K562 (cell line): Measurements from ENCODE around the gene KISS1R.

Experiments used
- KLF10 ChIP-seq: fragments of 250-450 bp; sonication (Bioruptor Pico); IDR thresholded peaks from 2 replicates; pipeline ENCODE4 v1.6.1; 2021; ENCODE audit warnings: matching md5 sums
- MIER1 ChIP-seq: fragments of 450-650 bp; IDR thresholded peaks from 2 replicates; pipeline ENCODE4 v1.6.1; 2016; ENCODE audit warnings: antibody characterized with exemption, mild to moderate bottlenecking, low read depth
- SREBF2 ChIP-seq: sonication (generic); formaldehyde crosslinking; IDR thresholded peaks from 2 replicates; pipeline ENCODE4 v1.4.0; 2020; ENCODE audit warnings: mild to moderate bottlenecking, missing genetic modification reagents
- TAF7 ChIP-seq: fragments of 450-650 bp; IDR thresholded peaks from 2 replicates; pipeline ENCODE4 v1.6.1; 2016; ENCODE audit warnings: missing genetic modification characterization, missing compliant biosample characterization
- TEAD2 ChIP-seq: fragments of 450-650 bp; IDR thresholded peaks from 2 replicates; pipeline ENCODE4 v1.6.1; 2016; ENCODE audit warnings: missing genetic modification characterization, control low read depth, missing compliant biosample characterization
- YY1 ChIP-seq, 3 experiments: IDR thresholded peaks; 2 replicates each; pipeline ENCODE4 v1.6.1; 2011; ENCODE audit warnings: low read length in 2 of 3, mild to moderate bottlenecking in 2 of 3, moderate library complexity in 2 of 3, borderline replicate concordance in 1 of 3, control low read depth in 1 of 3, low read depth in 1 of 3; ENCODE audit not compliant: insufficient read depth in 3 of 3, insufficient replicate concordance in 2 of 3, control insufficient read depth in 1 of 3, insufficient read length in 1 of 3; ENCODE audit errors: extremely low read depth in 1 of 3
- ZBTB17 ChIP-seq: fragments of 450-650 bp; formaldehyde crosslinking; IDR thresholded peaks from 2 replicates; pipeline ENCODE4 v1.4.0; 2020; ENCODE audit warnings: mild to moderate bottlenecking
- ZNF224 ChIP-seq: sonication (generic); formaldehyde crosslinking; IDR thresholded peaks from 2 replicates; pipeline ENCODE4 v1.8.0; 2022; ENCODE audit warnings: mild to moderate bottlenecking, missing genetic modification reagents

- TF ChIP-seq TEAD2 (no peak), KLF10 (CRISPR knock-in tag) (no peak), YY1 (IDR thresholded peaks at IDR 0.05; ENCODE audit: borderline replicate concordance in 1 of 3, control insufficient read depth in 1 of 3, extremely low read depth in 1 of 3, insufficient read depth in 3 of 3, insufficient read length in 1 of 3, insufficient replicate concordance in 2 of 3, low read depth in 1 of 3, low read length in 2 of 3) (no peak), ZBTB17 (CRISPR knock-in tag) (no peak), SREBF2 (CRISPR knock-in tag) (no peak), TAF7 (tag) (no peak), ZNF224 (no peak), MIER1 (no peak)
These were observed 39.0 kb downstream of the KISS1R start for GRCh38 chr19:955803-956765.
